Fibroblast of villous mesenchyme (primary cell): ENCODE data around the gene NAA38. TPM values are rescaled to one million over a fixed set of nuclear protein-coding genes. Genes with fewer than 3 reads are reported as not detected.

Experiments
- DNase-seq: peaks from one replicate; pipeline ENCODE4 v3.0.0-alpha.2; 2010; ENCODE audit warnings: low read depth
- H3K4me3 ChIP-seq: 2 replicates; pipeline ENCODE4 v1.5.1; 2011; ENCODE audit warnings: low read depth, mild to moderate bottlenecking, low read length
- total RNA-seq: library from RNA; depleted of rRNA; stranded (reverse); fragments of >200 nt; gene quantifications from 2 replicates; pipeline ENCODE4 v1.2.3, GENCODE V29; 2012
- TF ChIP-seq, protein P1 (sequence below): IDR thresholded peaks from 2 replicates; pipeline ENCODE4 v1.5.1; 2012; ENCODE audit warnings: low read depth, mild to moderate bottlenecking, low read length; ENCODE audit not compliant: insufficient read depth

Gene NAA38, protein sequence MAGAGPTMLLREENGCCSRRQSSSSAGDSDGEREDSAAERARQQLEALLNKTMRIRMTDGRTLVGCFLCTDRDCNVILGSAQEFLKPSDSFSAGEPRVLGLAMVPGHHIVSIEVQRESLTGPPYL
- 55.3 and 73.1 TPM in 2 replicates for total RNA-seq

DNA sequence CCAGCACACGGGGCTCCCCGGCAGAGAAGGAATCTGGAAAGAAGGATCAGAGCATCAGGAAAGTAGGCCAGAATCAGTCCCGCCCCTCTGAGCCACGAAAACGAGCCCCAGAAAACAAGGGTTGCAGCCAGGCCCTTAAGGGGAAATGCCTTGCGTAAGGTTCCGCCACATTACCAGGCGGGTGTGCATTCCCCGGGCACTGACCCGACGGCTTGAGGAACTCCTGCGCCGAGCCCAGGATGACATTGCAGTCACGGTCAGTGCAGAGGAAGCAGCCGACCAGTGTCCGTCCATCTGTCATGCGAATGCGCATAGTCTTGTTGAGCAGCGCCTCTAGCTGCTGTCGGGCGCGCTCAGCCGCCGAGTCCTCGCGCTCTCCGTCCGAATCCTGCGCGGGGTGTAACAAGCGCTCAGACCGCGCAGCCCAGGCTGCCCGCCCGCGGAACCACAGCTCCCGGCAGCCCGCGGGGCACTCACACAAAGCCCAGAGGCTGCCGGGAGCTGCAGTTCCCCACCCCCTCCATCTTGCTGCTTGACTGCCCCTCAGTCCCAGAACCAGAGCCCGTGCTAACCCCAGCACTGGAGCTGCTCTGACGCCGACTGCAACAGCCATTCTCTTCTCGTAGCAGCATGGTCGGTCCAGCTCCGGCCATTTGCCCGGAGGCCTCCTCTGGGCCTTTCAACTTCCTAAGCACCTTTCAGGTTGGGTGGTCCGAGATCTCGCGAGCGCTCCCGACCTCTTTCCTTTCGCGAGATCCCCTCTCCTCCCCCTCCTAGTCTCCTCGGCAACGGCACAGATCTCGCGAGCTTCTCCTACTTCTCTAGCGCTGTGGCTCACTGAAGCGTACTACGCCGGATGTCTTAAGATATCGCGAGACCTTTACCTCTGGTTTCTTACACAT, at the start of gene NAA38:
Gene NAA38, minus strand, starts transcription at position 749 of the 902 bp plus-strand sequence. Its CDS starts 96 bp downstream, at position 653.
- H3K4me3 ChIP-seq, result peak within 1 kb of the TSS; percentile 82
- TF ChIP-seq, protein P1, sequence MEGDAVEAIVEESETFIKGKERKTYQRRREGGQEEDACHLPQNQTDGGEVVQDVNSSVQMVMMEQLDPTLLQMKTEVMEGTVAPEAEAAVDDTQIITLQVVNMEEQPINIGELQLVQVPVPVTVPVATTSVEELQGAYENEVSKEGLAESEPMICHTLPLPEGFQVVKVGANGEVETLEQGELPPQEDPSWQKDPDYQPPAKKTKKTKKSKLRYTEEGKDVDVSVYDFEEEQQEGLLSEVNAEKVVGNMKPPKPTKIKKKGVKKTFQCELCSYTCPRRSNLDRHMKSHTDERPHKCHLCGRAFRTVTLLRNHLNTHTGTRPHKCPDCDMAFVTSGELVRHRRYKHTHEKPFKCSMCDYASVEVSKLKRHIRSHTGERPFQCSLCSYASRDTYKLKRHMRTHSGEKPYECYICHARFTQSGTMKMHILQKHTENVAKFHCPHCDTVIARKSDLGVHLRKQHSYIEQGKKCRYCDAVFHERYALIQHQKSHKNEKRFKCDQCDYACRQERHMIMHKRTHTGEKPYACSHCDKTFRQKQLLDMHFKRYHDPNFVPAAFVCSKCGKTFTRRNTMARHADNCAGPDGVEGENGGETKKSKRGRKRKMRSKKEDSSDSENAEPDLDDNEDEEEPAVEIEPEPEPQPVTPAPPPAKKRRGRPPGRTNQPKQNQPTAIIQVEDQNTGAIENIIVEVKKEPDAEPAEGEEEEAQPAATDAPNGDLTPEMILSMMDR, result peak; percentile 32

DNA sequence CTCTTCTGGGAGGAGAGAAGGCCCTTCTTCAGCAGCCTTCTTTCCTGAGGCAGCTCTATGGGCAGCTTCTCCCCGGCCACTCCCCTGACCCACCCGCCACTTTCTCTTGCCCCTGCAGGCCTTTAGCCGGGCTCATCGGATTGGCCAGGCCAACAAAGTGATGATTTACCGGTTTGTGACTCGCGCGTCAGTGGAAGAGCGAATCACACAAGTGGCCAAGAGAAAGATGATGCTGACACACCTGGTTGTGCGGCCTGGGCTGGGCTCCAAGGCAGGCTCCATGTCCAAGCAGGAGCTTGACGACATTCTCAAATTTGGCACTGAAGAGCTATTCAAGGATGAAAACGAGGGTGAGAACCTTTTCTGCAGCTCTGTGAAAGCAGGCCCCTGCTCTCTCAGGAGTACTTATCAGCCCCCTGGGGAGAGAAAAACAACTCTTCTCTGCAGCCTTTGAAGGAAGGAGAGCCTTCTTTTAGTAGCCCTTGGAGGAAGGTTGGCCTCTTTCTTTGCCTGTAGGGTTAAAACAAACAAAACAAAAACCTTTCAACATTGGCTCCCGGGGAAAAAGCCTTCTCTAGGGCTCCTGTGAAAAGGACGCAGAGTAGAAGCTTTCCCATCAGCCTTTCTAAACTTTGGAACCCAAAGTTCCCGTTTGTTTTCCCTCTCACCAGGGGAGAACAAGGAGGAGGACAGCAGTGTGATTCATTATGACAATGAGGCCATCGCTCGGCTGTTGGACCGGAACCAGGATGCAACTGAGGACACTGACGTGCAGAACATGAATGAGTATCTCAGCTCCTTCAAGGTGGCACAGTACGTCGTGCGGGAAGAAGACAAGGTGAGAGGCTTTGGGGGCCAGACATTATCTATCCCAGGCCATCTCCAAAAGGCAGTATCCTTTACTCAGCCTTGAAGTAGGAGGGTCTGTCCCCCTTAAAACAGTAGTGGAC, 46.1 kb upstream of the NAA38 start:
- H3K4me3 ChIP-seq, result no peak overlapping the region
- DNase-seq, result no peak
- TF ChIP-seq, protein P1, result no peak

More for the DNA sequence above, at the start of gene NAA38:
- DNase-seq, result peak; percentile 100

DNA sequence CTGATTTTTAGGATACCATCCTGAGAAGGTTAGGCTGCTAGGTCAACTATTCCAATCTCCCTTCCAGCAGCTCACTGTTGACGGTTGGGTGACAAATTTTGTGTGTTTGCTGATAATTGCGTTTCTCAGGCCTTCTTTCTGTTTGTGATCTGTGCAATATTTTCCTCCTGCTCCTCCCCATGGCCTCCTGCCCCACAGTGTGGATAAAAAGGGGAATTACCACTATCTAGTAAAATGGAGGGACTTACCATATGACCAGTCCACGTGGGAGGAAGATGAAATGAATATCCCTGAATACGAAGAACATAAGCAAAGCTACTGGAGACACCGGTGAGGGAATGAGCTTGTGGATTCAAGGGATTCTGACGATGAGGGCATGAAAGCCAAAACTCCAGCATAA, 40.4 kb upstream of the NAA38 start:
- DNase-seq, result peak; percentile 83
- TF ChIP-seq, protein P1, result peak; percentile 66

DNA sequence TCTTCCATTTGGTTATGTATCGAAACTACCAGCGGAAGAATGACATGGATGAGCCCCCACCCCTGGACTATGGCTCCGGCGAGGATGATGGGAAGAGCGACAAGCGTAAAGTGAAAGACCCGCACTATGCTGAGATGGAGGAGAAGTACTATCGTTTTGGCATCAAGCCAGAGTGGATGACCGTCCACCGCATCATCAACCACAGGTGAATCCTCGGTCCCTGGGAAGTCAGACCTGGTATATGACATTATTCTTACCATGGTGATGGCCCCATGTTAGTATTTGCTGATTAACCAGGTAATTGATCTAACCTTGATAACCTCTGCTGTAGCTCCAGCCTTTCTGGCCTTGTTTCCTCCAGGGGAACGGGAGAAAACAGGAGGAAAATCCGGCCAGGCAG, 39.7 kb upstream of the NAA38 start:
- H3K4me3 ChIP-seq, result no peak overlapping the region
- DNase-seq, result no peak
- TF ChIP-seq, protein P1, result no peak

More for the DNA sequence above, 40.4 kb upstream of the NAA38 start:
- no peak overlapping the region for H3K4me3 ChIP-seq

DNA sequence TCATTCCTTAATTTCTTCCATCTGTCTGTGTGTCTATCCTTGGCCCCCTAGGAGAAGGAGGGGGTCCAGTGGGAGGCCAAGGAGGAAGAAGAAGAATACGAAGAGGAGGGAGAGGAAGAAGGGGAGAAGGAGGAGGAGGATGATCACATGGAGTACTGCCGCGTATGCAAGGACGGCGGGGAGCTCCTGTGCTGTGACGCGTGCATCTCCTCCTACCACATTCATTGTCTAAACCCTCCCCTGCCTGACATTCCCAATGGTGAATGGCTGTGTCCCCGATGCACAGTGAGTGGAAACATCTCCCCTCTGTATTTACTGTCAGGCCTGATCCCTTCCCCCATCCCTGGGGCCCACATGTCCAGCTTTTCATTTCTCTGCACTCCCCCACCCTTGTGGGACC, 37.5 kb upstream of the NAA38 start:
- no peak overlapping the region for H3K4me3 ChIP-seq
- no peak for DNase-seq
- TF ChIP-seq, protein P1, result no peak

DNA sequence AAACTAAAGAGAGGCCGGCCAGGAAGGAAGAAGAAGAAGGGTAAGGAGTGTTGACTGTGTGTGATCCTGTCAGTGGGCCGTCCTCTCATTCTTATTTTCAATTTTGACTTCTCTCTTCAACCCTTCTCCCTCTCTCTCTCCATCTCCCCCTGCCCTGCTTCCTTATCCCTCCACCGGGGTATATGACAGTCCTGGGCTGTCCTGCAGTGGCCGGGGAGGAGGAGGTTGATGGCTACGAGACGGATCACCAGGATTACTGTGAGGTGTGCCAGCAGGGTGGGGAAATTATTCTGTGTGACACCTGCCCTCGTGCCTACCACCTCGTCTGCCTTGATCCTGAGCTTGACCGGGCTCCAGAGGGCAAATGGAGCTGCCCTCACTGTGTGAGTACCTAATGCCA, 36.9 kb upstream of the NAA38 start:
- H3K4me3 ChIP-seq, result no peak overlapping the region
- TF ChIP-seq, protein P1, result no peak
- DNase-seq, result no peak
